HG03442 (cell line): ENCODE measurements around the gene GTF3C1.

Experiments used
- ATAC-seq: cut with Tn5 transposase; IDR thresholded peaks from one replicate; pipeline ENCODE4 v1.9.1; 2021; ENCODE audit warnings: mild to moderate bottlenecking, moderate library complexity; ENCODE audit not compliant: unreplicated experiment

Gene GTF3C1

DNA sequence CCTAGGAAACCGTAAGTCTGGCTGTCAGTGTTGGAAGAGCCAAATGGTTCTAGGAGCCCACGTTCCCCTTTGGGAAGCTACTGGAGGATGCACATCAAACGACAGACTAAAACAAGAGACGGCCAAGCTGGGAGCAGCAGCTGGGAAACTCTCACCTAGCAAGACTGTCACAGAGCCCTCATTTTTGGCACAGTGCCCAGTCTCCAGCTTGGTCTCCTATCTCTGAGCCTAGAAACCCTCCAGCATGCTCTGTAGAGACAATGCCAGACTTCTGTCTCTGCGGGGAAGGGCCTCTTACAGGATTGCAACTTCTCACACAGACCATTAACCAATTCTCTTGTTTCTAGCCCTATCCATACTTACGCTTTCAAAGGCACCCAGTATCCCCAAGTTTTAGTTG, 23.5 kb downstream of the GTF3C1 start:
- ATAC-seq = no peak

DNA sequence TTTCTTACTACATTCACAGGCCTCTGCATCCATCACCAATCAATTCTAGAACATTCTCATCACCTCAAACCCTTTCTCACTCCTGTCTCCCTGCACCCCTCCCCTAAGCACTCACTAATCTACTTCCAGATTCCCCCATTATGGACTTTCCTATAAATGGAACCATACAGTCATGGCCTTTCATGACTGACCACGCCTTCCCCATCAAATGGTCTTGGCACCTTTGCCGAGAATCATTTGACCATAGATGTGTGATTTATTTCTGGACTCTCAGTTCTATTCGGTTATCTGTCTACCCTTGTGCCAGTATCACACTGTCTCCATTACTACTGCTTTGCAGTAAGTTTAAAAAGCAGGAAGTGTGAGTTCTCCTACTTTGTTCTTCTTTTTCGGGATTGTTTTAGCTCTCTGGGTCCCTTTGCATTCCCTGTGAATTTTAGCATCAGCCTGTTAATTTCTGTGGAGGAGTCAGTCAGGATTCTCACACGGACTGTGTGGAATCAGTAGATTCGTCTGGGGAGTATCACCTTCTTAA, 27.5 kb downstream of the GTF3C1 start:
- ATAC-seq = no peak

DNA sequence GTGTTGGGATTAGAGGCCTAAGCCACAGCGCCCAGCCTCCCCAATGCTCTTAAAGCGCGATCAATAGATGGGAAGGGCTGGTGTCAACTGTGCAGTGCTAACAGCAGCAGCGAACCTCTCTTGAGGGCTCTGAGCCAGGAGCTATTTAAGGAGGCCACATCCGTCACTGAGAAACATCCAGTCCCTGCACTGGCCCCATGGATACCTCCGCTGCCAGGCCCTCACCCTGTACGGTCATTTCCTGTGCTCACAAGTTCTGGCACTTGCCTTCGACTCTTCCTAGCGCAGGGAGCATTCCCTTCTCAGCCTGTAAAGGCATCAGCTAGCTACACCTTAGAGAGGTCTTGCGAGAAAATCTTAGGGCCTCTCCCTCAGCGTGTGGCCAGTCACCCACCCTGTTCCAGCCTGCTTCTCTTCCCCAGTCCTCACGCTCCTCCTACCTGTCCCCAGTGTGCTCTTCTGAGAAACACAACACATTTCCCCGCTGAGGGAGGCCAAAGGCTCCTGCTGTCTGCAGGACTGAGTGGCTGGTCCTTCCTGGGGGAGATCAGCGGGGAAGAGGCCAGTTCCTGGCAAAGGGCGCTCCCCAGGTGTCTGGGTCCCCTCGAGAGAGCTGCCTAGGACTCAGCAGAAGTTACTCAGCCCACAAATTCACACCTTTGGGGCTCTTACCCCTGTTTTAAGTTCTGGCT, 28.6 kb downstream of the GTF3C1 start:
- no peak for ATAC-seq

DNA sequence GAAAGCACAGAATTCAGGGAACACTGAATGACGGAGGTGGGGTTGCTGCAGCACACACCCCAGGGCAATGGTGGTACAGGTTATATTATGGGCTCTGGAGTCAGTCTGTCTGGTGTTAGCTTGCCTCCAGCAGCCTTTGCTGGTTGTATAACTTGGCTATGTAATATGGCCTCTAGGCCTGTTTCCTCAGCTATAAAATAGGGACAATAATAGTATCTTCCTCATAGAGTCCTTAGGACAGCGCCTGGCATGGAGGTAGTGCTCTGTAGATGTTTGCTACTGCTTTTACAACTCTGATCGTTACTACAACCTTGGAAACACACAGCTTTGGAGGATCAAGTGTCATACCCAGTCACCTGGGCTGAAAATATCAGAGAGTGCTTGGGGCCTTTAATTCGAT, 31.5 kb downstream of the GTF3C1 start:
- no peak for ATAC-seq

DNA sequence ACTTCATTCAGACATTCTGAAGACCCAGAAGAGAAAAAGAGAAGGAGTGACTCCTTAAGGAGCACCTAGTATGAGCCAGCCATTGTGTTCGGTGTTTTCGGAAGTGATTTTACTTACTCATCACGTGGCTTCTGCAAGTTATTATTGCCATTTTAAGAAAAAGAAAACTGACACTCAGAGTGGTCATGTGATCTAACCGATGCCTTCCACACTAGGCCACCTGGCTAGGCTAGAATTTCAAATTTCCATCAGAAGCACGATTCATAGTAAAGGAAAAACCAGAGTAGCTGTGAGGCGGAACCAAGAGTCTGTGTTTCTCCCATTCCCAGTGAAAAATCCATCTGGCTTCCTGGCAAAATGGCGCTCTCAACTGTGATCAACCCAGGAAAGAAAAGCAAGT, 32.0 kb downstream of the GTF3C1 start:
- ATAC-seq = no peak

DNA sequence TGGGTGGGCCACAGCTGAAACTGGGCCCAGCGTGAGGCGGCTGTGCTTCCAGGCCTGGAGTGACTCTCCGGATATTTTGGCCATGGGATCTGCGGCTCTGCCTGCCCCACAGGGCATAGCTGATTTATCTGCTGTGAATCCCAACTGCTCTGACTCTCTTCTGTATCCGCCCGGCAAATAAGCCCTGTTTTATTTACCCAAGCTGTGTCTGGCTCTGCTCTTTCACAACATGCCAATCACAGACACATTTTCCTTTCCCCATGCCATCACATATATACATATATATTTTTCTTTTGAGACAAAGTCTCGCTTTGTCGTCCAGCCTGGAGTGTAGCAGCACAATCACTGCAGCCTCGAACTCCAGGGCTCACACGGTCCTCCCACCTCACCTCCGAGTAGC, 33.3 kb downstream of the GTF3C1 start:
- ATAC-seq = no peak

DNA sequence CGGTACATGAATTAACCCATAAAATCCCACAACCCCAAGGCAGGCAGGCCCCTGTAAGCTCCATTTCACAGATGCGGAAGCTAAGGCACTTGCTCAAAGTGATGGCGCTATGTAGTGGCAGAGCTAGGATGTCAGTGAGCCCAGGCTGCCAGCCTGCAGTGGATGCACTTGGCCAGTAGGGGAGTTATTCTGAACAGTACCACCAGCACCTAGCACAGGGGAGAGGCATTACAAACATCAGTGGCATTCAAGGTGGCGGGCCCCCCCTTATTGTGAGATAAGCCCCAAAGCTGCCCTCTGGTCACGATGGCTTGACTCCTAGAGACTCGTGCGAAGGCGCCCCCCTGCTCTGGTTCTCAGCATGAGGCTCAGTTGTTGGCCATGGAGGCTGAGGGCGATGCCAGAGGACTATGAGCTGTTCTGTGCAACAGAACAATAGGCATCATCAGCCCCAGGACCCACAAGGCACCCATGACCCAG, 33.8 kb downstream of the GTF3C1 start:
- ATAC-seq = no peak

DNA sequence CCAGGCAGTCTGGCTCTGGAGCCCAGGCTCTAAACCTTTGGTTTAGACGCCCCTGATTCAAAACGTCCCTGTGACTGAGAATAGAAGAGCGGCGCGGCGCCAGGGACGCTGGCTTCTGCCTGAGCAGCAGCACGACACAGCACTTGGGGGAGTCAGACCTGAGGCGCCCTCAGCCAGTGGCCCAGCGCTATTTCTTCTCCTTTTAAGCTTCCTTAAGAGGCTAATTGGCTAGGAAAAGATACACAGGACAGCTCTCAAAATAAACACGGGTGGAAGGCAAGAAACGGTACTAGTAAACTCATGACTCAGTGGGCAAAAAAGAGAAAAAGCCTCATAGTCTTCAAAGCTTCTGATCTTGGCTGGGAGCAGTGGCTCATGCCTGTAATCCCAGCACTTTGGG, 34.9 kb downstream of the GTF3C1 start:
- no peak for ATAC-seq

DNA sequence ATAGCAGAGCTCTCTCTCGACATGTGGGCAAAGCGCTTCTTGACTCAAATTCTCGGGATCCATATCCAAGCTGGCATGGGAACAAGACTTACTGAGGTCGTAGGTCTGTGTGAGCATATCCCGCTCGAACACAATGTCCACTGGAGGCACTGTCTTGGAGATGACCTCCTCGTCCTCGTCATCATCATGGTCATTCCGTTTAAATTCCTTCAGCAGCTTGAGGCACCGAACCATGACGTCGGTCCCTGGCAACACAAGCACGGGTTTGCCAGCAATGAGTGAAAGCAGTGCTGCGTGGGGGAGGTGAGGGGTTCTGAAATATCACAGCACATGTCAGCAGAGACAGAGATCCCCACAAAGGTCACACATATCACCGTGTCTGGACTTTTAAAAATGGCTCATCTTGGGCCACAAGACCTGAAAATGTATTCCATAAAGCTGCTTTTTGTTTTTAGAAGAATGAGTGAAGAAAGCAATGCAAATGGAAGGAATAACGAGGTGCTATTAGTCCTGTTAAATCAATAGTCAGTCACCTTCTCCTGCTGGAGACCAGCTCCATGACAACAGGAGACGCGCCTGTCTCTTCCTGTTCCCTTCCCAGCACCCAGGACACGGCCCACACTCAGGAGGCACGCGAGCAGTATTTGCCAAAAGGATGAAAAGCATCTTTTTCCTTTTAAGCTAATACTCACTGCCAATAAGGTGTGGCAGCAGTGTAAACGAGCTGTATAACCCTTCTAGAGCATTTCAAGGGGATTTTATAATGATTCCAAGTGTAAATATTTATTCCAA, 37.9 kb downstream of the GTF3C1 start:
- ATAC-seq = no peak

DNA sequence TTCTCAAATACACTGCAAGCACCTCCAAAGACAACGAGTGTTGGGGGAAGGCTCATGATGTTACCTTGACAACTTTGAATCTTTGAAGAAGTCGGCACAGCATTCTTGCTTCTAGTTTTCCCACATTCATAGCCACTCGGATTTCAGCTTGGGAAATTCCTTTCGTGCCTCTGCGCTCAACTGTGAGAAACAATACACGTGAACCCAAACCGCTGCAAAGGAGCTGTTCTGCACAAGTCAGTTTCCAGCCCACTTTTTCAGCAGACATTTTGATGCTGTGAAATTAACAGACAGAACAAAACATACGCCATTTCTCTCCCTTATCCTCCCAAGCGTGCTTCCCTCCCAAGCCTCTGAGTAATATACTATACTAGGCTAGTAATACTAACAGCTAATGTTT, 41.2 kb downstream of the GTF3C1 start:
- no peak for ATAC-seq

DNA sequence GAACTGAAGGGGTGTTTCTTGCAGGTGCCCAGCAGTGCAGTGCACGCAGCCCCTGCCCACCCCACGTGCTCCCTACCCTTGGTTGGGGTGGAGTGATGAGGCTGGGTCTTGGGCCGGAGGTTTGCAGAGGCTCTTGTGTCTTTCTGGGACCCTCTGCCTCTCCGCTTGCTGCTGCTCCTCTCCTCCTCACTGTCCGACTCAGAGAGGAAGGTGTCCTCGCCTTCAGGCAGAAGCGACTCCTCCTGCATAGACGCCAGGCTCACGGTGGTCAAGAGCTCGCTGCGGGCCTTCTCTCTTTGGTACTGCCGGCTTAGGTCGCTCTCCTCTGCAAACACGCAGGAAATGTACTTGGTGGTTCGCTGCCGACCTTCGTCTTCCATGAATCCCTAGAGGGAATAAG, 42.9 kb downstream of the GTF3C1 start:
- no peak for ATAC-seq

DNA sequence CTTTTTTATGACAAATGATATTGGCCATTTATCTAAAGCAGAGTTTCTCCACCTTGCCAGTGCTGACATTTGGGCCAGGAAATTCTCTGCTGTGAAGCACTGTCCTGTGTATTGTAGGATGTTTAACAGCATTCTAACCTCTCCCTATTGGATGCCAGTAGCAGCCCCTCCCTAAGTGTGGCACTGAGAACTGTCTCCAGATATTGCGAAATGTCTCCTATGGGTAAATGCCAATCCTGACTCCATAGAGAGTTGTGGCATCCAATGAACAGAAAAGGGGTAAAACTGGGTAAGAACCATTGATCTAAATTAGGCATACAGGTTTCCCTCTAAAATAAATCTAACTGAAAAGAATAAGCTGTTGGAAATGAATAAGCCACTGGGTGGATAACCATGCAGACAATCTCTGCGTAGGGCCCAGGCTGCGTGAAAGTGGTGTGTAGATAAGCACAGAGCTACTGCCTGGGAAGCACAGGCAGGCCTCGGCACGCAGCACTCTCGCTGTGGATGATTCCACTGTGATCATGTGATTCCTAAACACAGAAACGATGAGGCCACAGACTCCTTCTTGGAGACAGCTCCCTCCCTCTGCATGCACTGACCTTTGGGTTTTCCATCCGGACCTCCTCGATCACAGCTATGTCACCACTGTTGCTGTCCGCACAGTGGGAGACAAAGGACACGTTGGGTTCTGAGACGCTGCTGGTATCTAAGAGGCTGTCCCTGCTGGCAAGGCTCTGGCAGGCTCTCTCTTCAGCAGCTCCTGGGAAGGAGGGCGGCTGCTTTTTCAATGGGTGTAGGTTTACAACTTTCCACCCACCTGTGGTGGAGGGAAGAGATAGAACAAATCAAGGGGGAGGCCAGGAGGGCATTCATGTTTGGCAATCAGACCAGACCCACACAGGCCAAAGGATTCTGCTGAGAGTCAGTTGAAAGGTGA, 44.1 kb downstream of the GTF3C1 start:
- no peak for ATAC-seq

DNA sequence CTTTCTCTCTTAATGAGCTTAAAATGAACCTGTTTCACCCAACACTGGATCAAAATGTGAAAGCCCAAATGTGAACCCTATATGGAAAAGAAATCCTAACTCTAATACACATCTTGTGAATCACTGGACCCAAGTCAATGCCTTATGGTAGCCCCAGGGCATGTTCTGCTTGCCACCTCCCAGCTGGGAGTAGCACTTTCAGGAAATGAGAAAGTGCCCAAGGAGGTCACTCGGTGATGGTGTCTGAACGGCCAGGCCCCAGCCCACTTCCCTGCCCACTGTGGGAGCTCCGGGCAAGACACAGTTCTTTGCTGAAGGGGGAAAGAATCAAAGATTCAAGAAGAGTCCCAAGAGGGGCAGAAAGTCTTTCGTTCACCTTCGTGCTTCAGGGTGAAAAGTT, 46.1 kb downstream of the GTF3C1 start:
- ATAC-seq = no peak

DNA sequence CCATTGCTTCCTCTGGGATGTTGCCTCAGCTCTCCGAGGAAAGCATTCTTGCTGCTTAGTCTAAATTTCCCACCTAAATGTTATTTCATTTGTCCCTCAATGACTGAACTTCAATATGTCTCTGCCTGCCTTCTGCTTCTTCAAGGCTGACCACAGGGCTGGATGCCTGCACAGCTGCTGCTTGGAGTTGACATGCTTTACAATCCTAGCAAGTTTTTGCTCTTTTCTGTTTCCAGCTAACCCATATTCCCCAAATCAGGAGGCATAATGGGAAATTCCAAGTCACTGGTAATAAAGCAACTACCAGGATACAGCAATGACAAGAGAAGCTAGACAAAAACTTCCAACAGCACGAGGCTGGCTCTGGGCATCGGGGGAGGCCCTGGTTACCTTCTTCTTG, 48.9 kb downstream of the GTF3C1 start:
- ATAC-seq = no peak

DNA sequence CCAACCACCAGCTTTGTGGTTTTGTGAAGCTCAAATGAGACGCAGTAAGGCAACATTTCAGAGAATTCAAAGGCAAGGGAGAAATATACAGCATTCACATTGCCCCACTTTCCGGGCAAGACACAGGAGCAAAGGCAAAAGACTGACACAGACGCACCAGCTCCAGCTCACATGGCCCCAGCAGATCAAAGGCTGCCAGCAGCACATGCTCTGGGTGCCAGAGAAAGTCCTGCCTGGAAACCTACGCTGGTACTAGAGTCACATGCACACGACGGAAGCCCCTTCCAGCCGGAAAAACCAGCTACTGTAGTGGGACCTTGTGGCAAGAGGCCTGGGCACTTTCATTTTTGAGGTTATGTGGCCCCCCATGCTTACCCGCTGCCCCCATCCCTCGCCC, 50.1 kb downstream of the GTF3C1 start:
- ATAC-seq = no peak

DNA sequence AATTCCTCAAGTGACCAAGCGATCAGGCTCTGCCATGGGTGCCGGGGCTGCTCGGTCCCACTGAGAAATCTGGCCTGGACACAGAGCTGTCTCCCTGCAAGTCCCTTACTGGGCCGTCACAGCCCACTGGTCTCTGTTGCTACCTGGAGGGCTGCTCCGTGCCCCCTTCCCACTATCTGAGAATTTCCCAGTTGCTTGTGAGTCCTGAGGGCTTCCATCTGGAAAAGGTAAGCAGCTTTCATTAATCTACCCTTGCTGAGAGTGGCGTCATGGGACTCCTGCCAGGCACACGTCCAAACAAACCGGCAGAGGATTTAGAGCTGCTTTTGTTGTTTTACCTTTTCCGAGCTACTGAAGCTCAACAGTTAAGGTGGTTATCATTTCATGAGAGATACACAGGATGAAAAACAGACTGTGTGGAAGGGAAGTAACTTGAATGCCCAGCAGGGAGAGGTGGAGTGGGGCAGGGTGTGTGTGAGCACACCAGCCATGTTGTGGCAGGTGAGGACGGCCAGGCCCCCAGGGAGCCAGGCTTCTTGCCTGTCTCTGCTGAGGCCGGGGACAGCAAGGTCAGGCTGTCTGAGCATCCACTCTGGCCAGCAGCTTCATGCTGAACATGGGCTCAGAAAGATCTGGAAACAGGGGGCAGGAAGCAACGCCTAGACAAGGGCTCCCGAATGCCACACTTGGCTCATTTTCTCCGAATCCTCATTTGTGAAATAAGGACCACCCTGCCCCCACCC, 50.6 kb downstream of the GTF3C1 start:
- ATAC-seq = no peak

DNA sequence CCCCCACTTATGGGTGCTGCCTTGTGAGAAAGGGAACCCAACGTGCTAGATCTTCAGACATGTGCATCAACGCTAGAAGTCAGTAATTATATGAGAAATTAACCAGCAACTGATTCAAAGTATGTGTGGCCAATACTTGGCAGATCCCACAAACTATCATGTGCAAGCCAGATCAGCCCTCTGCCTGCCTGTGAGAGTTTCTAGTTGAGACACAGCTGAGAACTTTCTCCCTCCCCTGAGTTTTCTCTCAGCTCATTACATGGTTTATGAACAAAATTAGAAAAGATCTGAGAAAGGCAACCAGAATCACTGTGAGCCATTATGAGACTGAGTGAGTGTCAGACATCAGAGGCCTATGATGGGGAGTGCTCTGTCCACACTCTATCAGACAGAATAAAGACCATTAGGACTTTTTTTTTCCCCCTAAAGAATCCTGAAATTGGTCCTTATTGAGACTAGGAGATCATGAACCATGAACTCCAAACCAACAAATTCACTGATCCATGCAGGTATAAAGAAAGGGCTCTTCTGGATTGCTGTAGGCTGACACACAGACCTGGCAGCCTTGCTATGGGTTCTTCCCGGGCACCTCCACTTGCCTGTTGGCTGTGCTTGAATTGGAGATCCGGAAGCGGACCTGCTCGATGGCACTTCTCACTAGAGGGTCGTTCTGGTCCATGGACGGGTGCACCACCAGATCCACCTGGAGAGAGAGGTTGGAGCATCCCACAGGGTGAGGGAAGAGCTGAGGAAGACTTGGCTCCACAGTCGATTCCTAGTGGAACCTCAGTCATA, 51.5 kb downstream of the GTF3C1 start:
- no peak for ATAC-seq

DNA sequence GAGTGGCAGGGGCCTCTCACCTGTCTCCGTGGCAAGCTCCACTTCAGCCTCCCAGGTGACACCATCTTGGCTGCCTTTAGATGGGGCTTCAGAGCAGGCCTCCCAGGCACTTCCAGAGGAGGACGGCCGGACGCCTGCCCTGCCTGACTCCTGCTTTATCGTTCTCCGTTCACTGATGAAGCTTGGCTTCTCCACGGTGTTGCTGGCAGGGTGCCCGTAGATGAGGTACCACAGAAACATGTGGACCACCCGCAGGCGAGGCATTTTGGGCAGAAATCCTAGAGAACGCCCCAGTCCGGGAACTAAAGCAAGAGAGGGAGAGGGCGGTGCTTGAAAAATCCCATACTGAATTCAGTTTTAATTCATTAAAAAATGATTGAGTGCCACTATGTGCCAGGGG, 54.5 kb downstream of the GTF3C1 start:
- ATAC-seq = no peak

DNA sequence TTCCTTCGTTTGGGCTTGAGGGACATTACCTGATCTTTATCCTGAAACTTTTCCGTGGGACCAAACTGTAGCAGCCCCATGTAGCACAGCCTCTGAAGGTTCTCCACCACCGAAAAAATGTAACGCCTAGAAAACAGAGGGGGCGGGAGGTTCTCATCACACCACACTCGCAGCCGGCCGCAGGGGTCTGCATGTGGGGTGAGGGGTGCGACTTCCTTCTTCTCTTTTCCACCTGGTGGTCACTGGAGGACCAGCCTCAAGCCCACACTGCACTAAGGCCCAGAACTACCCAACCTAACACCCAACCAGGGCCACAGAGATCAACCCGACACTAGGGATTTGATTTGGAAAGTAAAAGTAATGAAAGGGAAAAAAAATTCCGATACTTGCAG, 57.1 kb downstream of the GTF3C1 start:
- no peak for ATAC-seq
